Stimulated activated CD4-positive, alpha-beta T cell treated with anti-CD3 and anti-CD28 coated beads, Interleukin-2, amount 100 ng/mL, for 24 hours (primary cell): Measurements from ENCODE around the gene RPN1.
"Not testable (repeated sequence)": the region's sequence is repeated elsewhere in the genome, so short reads cannot be mapped to it uniquely, and the experiment has no call there.

Experiments
- DNase-seq, 2 donors: peaks; one replicate each; pipeline ENCODE4 v3.0.0-alpha.2; 2020

RPN1 gene

DNA sequence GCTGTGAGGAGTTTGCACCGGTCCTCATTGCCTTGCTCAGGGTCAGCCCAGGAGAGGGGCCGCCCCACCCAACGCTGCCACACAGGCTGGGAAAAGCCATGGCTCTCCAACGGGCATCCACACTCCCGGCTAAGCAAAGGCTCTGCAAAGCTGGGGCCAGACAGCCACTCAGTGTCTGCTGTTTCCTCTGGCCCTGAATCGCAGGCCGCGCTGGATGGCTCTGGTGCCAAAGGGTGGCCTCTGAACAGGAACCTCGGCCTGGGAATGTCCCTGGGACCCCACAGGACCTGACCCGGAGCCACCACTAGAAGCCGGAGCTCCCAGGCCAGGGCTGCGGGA lies 42.9 kb downstream of the RPN1 start:
- DNase-seq: no peak

DNA sequence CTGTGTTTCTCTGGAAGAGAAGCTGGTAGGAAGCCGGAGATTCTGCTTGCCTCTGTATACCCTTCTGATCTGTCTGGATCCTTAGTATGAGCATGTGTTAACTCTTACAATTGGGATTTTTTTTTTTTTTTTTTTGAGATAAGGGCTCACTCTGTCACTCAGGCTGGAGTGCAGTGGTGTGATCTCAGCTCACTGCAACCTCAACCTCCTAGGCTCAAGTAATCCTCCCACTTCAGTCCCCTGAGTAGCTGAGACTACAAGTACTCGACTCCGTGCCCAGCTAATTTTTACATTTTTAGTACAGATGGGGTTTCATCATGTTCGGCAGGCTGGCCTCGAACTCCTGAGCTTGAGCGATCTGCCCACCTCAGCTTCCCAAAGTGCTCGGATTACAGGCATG lies 44.5 kb downstream of the RPN1 start:
- DNase-seq: no peak

DNA sequence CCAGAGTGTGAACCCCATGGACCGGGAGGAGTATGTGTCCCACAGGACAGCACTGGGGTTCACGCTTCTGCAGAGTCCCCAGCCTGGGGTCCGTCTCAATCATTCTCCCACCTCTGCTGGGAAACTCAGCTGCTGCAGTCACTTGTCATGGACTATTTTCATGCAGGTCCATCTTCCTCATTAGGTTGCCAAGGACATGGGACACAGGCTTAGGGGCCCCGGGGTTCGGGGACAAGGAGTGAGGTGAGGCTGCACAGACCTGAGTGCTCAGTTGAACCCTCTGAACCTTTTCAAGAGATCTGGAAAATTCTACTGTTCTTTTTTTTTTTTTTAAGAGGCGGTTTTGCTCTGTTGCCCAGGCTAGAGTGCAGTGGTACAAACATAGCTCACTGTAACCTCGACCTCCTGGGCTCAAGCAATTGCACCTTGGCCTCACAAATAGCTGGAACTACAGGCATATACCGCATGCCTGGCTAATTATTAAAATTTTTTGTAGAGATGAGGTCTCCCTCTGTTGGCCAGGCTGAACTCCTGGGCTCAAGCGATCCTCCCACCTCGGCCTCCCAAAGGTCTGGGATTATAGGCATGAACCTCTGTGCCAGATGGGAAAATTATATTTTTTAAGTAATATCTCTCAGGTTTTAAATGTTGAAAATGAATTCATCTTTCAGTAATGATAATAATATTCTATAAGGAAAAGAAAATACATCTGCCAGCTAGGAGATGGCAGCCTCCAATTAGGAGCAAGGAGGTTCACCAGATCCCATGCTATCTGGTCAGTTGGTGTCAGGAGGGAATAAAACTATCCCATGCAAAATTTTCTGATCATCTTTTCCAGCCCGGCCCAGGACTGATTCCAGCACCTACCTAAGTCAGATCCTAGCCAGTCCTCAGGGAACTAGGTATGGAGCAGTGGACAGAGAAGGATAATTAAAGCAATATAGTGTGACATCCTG lies 45.2 kb downstream of the RPN1 start:
- DNase-seq: no peak

DNA sequence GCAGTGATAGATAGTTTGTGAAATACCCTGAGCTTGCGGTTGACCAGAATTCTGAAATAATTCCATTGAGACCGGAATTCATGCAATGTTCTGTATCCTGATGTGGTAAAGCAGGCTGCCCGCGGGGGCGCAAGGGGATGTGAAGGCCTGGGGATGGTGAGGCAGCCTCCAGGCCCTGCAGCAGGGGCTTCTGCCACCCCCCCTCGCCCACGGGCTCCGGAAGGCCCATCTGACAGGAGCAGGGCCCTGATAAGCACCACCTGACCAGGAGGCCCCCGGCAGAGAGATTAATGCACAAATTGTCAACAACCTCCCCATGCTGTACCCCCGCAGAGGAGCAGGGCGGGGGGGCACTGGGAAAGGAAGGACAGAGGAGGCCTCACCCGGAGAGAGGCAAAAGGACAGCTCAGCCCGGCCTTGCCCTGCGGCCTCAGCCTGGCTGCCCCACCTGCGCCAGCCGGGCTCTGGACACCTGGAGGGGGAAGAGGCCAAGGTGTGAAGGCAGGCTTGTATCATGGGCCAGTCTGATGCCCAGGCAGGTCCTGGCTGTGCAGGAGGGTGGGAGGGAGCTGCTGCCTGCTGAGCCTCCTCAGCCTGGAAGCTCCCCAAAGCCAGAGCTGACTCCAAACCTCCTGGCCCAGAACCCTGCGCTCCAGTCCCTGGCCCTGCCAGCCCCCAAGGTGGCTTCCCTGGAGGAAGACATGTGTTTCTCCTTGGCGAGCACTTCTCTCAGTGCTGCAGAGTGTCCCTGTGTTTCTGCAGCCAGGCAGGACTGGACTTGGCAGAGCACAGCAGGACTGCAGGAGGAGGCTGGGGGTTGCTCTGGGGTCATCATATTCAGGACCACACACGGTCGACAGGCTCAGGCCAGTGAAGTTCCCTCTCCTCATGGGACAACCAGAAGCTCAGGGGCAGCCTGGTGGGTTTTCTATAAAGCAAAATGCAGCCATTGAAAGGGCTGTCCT lies 46.5 kb downstream of the RPN1 start:
- no peak for DNase-seq

DNA sequence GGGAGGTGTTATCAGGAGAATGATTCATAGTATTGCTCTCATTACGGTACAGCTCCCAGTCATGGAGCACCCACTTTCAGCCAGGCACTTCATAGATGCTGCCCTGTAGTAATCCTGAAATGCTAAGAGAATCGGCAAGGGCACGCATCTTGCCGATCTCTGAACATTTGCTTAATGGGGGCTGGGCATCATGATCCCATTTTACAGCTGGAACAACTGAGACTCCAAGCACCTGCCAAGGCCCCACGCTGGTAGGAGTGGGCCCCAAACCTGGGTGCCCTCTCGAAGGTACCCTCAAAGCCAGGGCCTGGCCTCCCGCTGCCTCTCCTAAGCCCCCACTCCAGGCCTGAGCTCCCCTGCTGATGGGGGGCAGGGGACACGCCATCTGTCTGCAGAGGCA lies 47.3 kb downstream of the RPN1 start:
- DNase-seq: no peak

- no peak for DNase-seq
Observed at GRCh38 chr3:128598884-128599664, 51.5 kb downstream of the RPN1 start.

- DNase-seq: no peak
Observed at GRCh38 chr3:128597900-128598299, 52.7 kb downstream of the RPN1 start.

GRCh38 chr3:128592864-128593263 lies 57.8 kb downstream of the RPN1 start:
- no peak for DNase-seq

- no peak for DNase-seq
Observed at GRCh38 chr3:128591738-128592426, 58.7 kb downstream of the RPN1 start.

DNA sequence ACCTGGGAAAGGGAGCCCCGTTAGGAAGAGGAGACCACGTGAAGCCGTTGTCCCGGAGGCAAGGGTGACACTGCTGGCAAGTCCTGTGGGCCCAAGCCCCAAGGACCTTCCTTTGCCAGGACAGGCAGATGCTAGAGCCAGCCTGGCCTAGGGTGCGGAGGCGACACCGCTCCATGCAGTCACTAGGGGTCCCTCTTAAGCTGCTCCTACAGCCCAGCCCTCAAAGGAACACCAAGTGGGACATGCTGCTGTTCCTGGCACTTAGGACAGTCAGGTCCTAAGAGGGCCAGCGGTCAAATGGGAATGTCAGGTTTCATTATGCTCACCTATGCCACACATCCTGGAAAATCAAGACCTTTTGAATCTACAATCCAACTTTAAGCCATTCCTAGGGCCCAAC lies 59.7 kb downstream of the RPN1 start:
- no peak for DNase-seq

DNA sequence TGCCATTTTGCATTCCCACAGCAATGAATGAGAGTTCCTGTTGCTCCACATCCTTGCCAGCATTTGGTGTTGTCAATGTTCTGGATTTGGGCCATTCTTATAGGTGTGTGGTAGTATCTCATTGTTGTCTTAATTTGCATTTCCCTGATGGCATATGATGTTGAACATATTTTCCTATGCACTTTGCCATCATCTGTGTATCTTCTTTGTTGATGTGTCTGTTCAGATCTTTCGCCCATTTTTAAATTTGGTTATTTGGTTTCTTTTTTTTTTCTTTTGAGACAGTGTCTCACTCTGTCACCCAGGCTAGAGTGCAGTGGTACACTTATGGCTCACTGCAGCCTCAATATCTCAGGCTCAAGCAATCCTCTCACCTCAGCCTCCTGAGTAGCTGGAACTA lies 60.6 kb downstream of the RPN1 start:
- DNase-seq: not testable (repeated sequence)

GRCh38 chr3:128588147-128588546 lies 62.5 kb downstream of the RPN1 start:
- no peak for DNase-seq

GRCh38 chr3:128587391-128587790 lies 63.2 kb downstream of the RPN1 start:
- DNase-seq: no peak

DNA sequence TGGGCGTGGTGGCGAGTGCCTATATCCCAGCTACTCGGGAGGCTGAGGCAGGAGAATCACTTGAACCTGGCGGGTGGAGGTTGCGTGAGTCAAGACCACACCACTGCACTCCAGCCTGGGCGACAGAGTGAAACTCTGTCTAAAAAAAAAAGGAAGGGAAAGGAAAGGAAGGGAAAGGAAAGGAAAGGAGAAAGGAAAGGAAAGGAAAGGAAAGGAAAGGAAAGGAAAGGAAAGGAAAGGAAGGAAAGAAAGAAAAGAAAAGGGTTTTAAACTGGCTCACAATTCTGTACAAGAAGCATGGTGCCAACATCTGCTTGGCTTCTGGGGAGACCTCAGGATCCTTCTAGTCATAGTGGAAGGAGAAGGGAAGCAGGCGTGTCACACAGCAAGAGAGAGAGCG lies 63.7 kb downstream of the RPN1 start:
- DNase-seq: not testable (repeated sequence)

DNA sequence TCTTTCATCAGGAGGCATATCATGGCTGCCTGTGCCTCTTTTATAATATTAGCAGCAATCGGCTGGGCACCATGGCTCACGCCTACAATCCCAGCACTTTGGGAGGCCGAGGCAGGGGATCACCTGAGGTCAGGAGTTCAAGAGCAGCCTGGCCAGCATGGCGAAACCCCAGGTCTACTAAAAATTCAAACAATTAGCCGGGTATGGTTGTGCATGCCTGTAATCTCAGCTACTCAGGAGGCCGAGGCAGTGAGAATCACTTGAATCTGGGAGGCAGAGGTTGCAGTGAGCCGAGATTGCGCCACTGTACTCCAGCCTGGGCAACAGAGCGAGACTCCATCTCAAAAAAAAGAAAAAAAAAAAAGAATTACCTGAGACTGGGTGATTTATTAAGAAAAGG lies 64.2 kb downstream of the RPN1 start:
- DNase-seq: not testable (repeated sequence)

GRCh38 chr3:128585974-128586373 lies 64.6 kb downstream of the RPN1 start:
- no peak for DNase-seq

- DNase-seq: no peak
Observed at GRCh38 chr3:128585189-128585588, 65.4 kb downstream of the RPN1 start.

- peak; percentile 33 to 67 for DNase-seq
Observed at GRCh38 chr3:128584412-128585020, 66.1 kb downstream of the RPN1 start.

GRCh38 chr3:128581566-128581965 lies 69.1 kb downstream of the RPN1 start:
- no peak for DNase-seq

DNA sequence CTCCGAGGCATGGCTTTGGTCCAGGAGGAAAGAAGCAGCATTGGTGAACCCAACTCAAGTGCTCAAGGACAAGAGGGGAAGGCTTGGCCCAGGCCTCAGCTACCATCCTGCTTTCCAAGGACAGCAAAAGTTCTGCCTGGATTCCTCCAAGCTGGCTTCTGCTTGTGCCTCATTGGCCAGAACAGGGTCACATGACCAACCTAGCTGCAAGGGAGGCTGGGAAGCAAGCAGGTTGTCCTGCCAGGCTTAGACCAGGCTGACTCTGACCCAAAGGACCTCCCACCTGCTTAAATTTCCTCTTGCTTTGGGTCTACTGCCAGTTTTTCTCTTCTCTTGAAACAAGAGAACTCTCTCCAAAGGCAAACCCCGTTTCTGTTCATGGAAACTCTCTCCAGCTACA lies 70.7 kb downstream of the RPN1 start:
- DNase-seq: no peak

GRCh38 chr3:128578346-128578745 lies 72.3 kb downstream of the RPN1 start:
- no peak for DNase-seq

DNA sequence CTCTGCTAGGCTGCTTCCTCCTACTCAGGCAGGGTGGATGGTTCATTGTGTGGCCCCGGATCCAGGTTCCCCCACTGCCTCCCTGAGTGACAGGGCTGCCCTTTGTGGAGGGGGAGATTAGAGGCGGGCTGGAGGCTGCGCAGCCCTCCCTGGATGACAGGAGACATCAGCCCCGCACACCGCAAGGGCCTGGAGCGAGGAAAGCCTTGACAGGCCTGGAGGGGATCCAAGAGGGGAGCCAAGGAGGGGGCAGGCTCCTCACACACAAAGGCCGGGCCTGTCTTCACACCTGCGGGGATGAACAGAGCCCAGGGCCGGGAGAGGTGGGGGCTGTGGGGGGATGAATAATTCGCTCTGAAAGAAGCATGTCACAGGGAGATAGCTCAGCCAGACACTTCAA lies 72.9 kb downstream of the RPN1 start:
- no peak for DNase-seq
